ENCODE data around the gene ZNF717. TPM values are rescaled to one million over a fixed set of nuclear protein-coding genes. Genes with fewer than 3 reads are reported as not detected.
"Not testable (repeated sequence)": the region's sequence is repeated elsewhere in the genome, so short reads cannot be mapped to it uniquely, and the experiment has no call there.

The ZNF717 gene
- total RNA-seq, 6 experiments from 2014 or later = 3.8 to 8.5 (median 8.3) TPM

- DNase-seq = no peak
- Mint-ChIP-seq H3K36me3 (ENCODE audit: low read depth) (peaks cover 82% of the 10 kb centered on the region), H3K4me1 (ENCODE audit: low read depth) (peaks cover 11% of the 10 kb centered on the region), H3K27me3 (ENCODE audit: insufficient read depth) (no peaks in the 10 kb centered on the region; the same call in 1 of the 2 replicates), H3K9me3 (peaks cover 40% of the 10 kb centered on the region), H3K27ac (no peak overlapping the region), H3K4me3 (no peak overlapping the region)
- no peak for TF ChIP-seq CTCF (IDR thresholded peaks at IDR 0.05)
Measured at GRCh38 chr3:75781079-75781745, 4.1 kb downstream of the ZNF717 start.

GRCh38 chr3:75777742-75778141 is 7.6 kb downstream of the ZNF717 start:
- peaks cover 62% of the 10 kb centered on the region for H3K36me3 Mint-ChIP-seq (ENCODE audit: low read depth)
- H3K4me3 Mint-ChIP-seq; DNase-seq; H3K27ac Mint-ChIP-seq; H3K27me3 Mint-ChIP-seq (ENCODE audit: insufficient read depth); H3K4me1 Mint-ChIP-seq (ENCODE audit: low read depth): not testable (repeated sequence)
- H3K9me3 Mint-ChIP-seq = peaks cover 40% of the 10 kb centered on the region

GRCh38 chr3:75771631-75772030 is 13.7 kb downstream of the ZNF717 start:
- not testable (repeated sequence) for H3K27me3 Mint-ChIP-seq (ENCODE audit: insufficient read depth); H3K27ac Mint-ChIP-seq; H3K4me1 Mint-ChIP-seq (ENCODE audit: low read depth); DNase-seq; H3K4me3 Mint-ChIP-seq
- peaks cover 45% of the 10 kb centered on the region for H3K9me3 Mint-ChIP-seq
- peaks cover 46% of the 10 kb centered on the region for H3K36me3 Mint-ChIP-seq (ENCODE audit: low read depth)

- Mint-ChIP-seq H3K27ac (no peak overlapping the region), H3K4me3 (no peak overlapping the region), H3K4me1 (ENCODE audit: low read depth) (no peaks in the 10 kb centered on the region), H3K27me3 (ENCODE audit: insufficient read depth) (no peaks in the 10 kb centered on the region), H3K9me3 (peaks cover 66% of the 10 kb centered on the region), H3K36me3 (ENCODE audit: low read depth) (peaks cover 66% of the 10 kb centered on the region)
- no peak for TF ChIP-seq CTCF (IDR thresholded peaks at IDR 0.05)
- DNase-seq = no peak
Measured at GRCh38 chr3:75768303-75769017, 16.9 kb downstream of the ZNF717 start.

- H3K27me3 Mint-ChIP-seq (ENCODE audit: insufficient read depth) = peaks cover 2% of the 10 kb centered on the region; the same call in 1 of the 2 replicates
- H3K4me3 Mint-ChIP-seq = no peak overlapping the region
- no peaks in the 10 kb centered on the region for H3K4me1 Mint-ChIP-seq (ENCODE audit: low read depth)
- H3K36me3 Mint-ChIP-seq (ENCODE audit: low read depth) = peaks cover 90% of the 10 kb centered on the region
- no peak for DNase-seq
- H3K9me3 Mint-ChIP-seq = peaks cover 92% of the 10 kb centered on the region
- no peak for TF ChIP-seq CTCF (IDR thresholded peaks at IDR 0.05)
- no peak overlapping the region for H3K27ac Mint-ChIP-seq
Measured at GRCh38 chr3:75737831-75738493, 47.4 kb downstream of the ZNF717 start.

GRCh38 chr3:75727985-75728384 is 57.4 kb downstream of the ZNF717 start:
- Mint-ChIP-seq H3K4me3 (no peak overlapping the region), H3K9me3 (peaks cover 93% of the 10 kb centered on the region), H3K4me1 (ENCODE audit: low read depth) (no peaks in the 10 kb centered on the region), H3K27me3 (ENCODE audit: insufficient read depth) (no peaks in the 10 kb centered on the region; the same call in 1 of the 2 replicates), H3K36me3 (ENCODE audit: low read depth) (peaks cover 90% of the 10 kb centered on the region), H3K27ac (no peak overlapping the region)
- DNase-seq = no peak
- TF ChIP-seq CTCF (IDR thresholded peaks at IDR 0.05) = no peak
